ENCODE results near the gene RYR1.

DNA sequence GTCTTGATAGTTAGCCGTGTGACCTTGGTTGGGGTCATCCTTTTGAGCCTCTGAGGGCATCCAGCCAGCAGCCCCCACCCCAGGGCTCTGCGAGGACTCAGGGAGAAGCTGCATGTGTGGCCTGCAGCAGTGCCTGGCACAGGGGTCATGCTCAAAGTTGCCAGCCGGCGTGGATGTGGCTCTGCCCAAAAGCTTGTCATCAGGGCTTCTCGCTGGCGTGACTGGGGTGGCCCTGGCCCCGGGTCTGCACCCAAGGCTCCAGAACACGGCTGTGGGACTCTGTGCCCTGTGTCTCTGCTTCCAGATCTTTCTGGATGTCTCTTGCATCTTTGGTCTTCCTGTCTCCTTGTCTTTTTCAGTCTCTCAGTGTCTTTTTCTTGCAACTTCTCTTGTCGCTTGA is 90.9 kb downstream of the RYR1 start:
- no peak for TF ChIP-seq CTCF (IDR thresholded peaks at IDR 0.05)
- TF ChIP-seq POLR2A (IDR thresholded peaks at IDR 0.05), result no peak

Measured in lower leg skin (tissue), 3 donors.